ENCODE data around the gene C2. TPM values are rescaled to one million over a fixed set of nuclear protein-coding genes. Genes with fewer than 3 reads are reported as not detected.
A peak's percentile ranks its signal among the peaks of the same experiment; 100 is the strongest.

C2 gene
- total RNA-seq, 1 donor from 2014 or later: 2.2 TPM

- H3K36me3 Mint-ChIP-seq: peaks cover 21% of the 10 kb centered on the region
- no peak for TF ChIP-seq CTCF (conservative IDR thresholded peaks at IDR 0.05)
- DNase-seq (ENCODE audit: extremely low spot score, unreplicated experiment): no peak
Observed at GRCh38 chr6:31886541-31886991, 41.0 kb upstream of the C2 start.

GRCh38 chr6:31887173-31888007, 40.1 kb upstream of the C2 start:
- TF ChIP-seq CTCF (conservative IDR thresholded peaks at IDR 0.05): no peak
- no peaks in the 10 kb centered on the region for H3K4me1 Mint-ChIP-seq (ENCODE audit: unreplicated experiment)

More at GRCh38 chr6:31886541-31886991, 41.0 kb upstream of the C2 start:
- Mint-ChIP-seq H3K4me1 (ENCODE audit: unreplicated experiment) (no peaks in the 10 kb centered on the region), H3K27ac (no peak overlapping the region), H3K9me3 (no peaks in the 10 kb centered on the region), H3K4me3 (no peak overlapping the region), H3K27me3 (no peaks in the 10 kb centered on the region)

GRCh38 chr6:31888276-31889258, 39.0 kb upstream of the C2 start:
- peaks cover 30% of the 10 kb centered on the region for H3K36me3 Mint-ChIP-seq

More at GRCh38 chr6:31887173-31888007, 40.1 kb upstream of the C2 start:
- no peak overlapping the region for H3K27ac Mint-ChIP-seq
- no peaks in the 10 kb centered on the region for H3K27me3 Mint-ChIP-seq
- peaks cover 25% of the 10 kb centered on the region for H3K36me3 Mint-ChIP-seq
- no peak for DNase-seq (ENCODE audit: extremely low spot score, unreplicated experiment)
- no peaks in the 10 kb centered on the region for H3K9me3 Mint-ChIP-seq
- no peak overlapping the region for H3K4me3 Mint-ChIP-seq

GRCh38 chr6:31889331-31889972, 38.1 kb upstream of the C2 start:
- H3K4me1 Mint-ChIP-seq (ENCODE audit: unreplicated experiment): no peaks in the 10 kb centered on the region
- DNase-seq (ENCODE audit: extremely low spot score, unreplicated experiment): no peak
- H3K36me3 Mint-ChIP-seq: peaks cover 30% of the 10 kb centered on the region
- H3K4me3 Mint-ChIP-seq: no peak overlapping the region
- H3K27me3 Mint-ChIP-seq: no peaks in the 10 kb centered on the region
- no peak overlapping the region for H3K27ac Mint-ChIP-seq
- no peak for TF ChIP-seq CTCF (conservative IDR thresholded peaks at IDR 0.05)
- H3K9me3 Mint-ChIP-seq: no peaks in the 10 kb centered on the region

More at GRCh38 chr6:31888276-31889258, 39.0 kb upstream of the C2 start:
- H3K27me3 Mint-ChIP-seq: no peaks in the 10 kb centered on the region
- peak; percentile 78 for TF ChIP-seq CTCF (conservative IDR thresholded peaks at IDR 0.05)
- no peak overlapping the region for H3K27ac Mint-ChIP-seq
- no peaks in the 10 kb centered on the region for H3K4me1 Mint-ChIP-seq (ENCODE audit: unreplicated experiment)
- DNase-seq (ENCODE audit: extremely low spot score, unreplicated experiment): no peak
- no peak overlapping the region for H3K4me3 Mint-ChIP-seq
- no peaks in the 10 kb centered on the region for H3K9me3 Mint-ChIP-seq

- DNase-seq (ENCODE audit: extremely low spot score, unreplicated experiment): no peak
- Mint-ChIP-seq H3K9me3 (no peaks in the 10 kb centered on the region), H3K36me3 (peaks cover 23% of the 10 kb centered on the region), H3K27ac (no peak overlapping the region), H3K4me3 (no peak overlapping the region), H3K27me3 (no peaks in the 10 kb centered on the region), H3K4me1 (ENCODE audit: unreplicated experiment) (no peaks in the 10 kb centered on the region)
- no peak for TF ChIP-seq CTCF (conservative IDR thresholded peaks at IDR 0.05)
Observed at GRCh38 chr6:31892821-31893220, 34.7 kb upstream of the C2 start.
